HG02642 (cell line): ENCODE data around the gene VRK3.
"Not testable (repeated sequence)": the region's sequence is repeated elsewhere in the genome, so short reads cannot be mapped to it uniquely, and the experiment has no call there.

Experiments used
- ATAC-seq: cut with Tn5 transposase; IDR thresholded peaks from one replicate; pipeline ENCODE4 v1.9.1; 2021; ENCODE audit warnings: mild to moderate bottlenecking; ENCODE audit not compliant: unreplicated experiment, poor library complexity

The VRK3 gene

DNA sequence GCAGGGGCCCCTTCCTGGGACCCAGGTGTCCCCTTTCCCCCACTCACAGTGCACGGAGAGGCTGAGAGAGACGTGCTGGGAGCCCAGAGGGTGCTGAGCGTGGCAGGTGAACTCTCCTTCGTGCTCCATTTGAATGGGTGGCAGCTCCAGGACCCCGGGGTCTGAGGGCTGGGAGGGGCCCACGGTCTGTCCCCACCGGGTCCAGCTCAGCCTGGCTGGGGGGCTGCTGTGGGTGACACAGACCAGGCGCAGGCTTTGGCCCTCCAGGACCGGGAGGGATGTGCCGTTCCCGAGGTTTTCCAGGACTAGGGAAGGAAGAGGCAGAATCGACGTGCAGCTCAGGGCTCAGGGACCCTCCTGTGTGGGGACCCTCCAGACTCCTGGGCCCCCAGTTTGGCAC is 66.6 kb downstream of the VRK3 start:
- not testable (repeated sequence) for ATAC-seq

DNA sequence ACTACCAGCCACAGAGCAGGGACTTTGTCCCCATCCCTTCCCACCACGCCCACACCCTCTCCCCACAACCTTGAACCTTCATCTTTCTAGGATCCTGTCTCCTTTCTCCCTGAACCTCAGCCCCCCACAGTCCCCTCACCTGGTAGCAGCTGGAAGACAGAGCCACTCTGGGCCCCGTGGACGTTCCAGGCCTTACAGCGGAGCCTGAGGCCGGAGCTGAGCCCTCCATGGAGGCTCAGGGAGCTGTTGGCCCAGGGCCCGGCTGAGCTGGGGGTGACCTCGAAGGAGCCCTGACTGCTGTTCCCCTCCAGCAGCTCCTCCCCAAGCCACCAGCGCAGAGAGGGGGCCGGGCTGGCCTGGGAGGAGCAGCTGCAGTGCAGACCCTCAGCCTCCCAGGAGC is 67.0 kb downstream of the VRK3 start:
- not testable (repeated sequence) for ATAC-seq

DNA sequence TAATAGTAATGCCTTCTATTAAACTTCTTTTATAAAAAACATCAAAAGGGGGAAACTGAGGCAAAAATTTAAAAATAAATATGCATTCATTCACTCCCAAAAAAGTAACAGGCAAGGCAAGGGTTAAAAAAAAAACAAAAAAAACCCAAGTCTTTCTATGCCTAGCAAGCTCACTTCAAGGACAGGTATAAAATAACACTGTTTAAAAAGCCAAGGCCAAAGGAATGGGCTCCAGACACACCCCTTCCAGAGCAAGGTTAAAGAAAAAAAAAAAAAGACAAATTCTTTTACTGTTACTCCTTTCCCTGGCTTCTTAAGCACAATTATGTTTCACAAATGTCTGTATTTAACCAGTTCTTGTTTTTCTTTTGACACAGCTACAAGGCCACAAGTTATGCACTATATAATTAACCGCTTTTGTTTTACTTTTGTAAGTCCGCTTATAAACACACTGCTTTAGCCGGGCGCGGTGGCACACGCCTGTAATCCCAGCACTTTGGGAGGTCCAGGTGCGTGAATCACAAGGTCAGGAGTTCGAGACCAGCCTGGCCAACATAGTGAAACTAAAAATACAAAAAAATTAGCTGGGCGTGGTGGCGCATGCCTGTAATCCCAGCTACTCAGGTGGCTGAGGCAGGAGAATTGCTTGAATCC is 67.8 kb downstream of the VRK3 start:
- ATAC-seq, result no peak

DNA sequence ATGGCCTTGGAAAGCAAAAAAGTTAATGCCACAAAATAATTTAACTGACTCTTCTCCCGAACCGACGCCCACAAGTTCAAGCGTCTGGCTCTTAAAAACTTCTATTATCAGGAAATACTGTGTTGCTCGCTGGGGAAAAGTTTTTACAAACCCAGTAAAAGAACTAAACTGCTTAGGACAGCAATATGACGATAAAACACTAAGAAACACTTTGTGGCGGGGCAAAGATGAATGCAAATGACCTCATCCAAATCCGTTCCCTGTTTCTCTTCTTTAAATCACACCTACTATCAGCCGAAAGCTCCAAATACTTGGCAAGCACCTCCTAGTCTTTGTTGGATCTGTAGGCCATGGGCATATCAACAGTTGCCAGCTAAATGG is 69.1 kb downstream of the VRK3 start:
- ATAC-seq, result no peak

DNA sequence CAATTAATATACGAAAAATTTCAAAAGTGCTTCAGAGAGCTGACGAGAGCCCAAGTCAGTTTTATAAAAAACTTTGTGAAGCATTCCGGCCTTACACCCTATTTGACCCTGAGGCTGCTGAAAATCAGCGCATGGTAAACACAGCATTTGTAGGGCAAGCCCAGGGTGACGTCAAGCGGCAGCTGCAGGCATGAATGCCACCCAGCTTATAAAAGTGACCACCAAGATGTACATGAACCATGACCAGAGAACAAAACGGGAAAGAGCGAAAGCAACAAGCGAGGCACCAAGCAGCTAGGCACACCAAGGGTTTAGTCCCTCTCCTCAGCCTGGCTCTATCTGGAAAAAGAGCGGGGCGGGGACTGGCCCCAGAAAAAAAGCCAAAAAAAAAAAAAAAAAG is 70.2 kb downstream of the VRK3 start:
- ATAC-seq, result no peak

DNA sequence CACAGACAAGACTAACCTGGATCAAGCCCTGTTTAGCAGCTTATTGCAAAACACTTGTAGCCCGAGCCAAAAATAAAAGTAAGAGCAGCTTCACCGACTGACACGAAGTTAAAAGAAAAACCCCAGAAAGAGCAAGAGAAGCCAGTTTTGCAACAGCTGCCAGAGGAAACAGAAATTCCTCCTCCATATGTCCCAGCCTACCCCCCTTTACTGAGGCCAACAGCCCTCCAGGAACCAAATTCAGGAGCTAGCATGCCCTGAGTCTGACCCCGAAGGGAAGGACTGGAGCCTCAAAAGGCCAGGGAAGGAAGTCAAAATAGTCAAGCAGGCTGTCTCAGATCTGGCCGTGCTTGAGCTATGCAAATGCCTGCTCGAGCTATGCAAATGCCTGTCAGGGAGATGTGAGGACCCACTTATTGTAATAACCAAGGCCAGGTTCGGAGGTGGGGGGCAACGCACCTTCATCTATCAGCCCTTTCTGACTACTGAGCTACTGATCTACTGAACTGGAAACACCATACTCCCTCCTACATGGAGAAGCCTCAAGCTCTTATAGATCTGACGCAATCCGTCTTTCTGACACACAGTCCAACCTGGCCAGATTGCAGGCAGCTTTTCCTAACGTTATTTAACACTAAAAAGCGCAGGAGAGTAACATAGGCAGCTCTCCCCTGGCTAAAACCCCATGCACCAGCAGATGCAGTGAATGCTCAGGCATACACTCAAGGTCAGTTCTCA is 70.9 kb downstream of the VRK3 start:
- ATAC-seq, result no peak

DNA sequence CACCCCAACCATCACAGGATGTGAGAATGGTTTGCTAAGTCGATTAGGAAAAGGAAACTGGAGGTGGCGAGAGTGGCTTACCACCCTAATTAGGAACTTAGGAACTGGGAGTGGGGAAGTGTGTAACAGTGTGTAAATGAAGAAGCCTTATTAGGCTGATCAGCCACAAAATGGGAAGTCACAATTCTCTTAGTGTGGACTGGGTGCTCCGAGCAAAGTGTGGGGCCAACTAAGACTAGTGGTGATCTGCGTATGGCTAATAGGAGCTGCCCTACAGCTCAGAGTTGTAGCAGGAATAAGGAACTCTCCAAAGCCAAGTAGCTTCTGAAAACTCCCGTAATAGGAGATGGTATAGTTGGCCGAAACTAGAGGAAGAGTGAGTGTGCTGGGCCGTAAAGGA is 71.8 kb downstream of the VRK3 start:
- no peak for ATAC-seq

DNA sequence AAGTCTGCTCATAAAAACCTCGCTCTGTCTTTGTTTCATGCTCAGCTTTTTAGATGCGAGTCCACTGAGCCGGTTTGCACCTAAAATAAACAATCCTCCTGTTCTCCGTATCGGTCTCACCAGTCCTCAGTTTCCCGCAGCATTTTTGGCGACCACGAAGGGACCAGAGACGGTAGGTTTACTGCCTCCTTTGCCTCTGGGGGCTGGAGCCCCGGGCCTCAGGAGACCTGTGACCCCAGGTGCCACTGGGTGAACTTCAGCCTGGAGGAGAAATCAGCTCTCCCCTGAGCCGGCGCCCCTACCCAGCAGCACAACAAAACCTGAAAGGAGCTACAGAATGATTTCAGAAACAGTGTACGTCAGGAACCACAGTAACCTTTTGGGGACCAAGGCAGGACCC is 72.3 kb downstream of the VRK3 start:
- no peak for ATAC-seq

DNA sequence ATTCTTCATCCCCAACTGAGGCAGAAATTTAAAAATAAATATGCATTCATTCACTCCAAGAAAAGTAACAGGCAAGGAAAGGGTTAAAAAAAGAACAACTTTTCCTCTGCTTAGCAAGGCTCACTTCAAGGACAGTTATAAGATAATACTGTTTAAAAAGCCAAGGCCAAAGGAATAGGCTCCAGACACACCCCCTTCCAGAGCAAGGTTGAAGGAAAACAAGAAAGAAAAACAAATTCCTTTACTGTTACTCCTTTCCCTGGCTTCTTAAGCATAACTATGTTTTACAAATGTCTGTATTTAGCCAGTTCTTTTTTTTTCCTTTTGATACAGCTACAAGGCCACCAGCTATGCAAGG is 72.7 kb downstream of the VRK3 start:
- no peak for ATAC-seq

DNA sequence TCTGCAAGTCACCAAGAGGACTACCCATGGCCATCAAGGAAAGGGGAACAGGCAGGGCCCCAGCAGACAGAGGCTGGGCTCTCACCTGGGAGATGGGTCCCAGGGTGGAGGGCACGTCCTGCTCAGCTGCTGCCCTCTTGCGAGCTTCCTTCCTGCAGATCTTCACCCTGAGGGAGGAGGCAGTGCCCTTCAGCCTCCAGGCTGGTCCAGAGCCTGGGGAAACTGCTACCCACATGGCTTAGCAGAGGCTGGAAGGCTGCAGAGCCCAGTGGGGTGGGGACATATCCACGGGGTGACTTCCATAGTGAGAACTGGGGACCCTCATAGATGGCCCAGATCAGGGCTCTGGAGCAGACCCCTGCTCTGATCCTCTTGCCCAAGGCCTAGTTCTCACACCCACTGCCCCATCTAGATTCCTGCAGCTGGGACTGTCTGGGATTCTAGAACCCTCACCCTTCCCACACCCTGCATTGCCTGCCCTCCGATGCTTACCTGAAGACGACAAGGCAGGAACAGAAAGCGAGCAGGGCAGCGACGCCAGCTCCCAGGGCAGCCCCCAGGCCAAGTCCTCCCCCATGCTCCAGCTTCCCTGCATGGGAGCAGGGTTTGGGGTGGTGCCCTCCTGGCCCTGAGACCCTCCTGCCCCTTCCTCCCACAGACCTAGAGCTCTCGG is 73.2 kb downstream of the VRK3 start:
- no peak for ATAC-seq

DNA sequence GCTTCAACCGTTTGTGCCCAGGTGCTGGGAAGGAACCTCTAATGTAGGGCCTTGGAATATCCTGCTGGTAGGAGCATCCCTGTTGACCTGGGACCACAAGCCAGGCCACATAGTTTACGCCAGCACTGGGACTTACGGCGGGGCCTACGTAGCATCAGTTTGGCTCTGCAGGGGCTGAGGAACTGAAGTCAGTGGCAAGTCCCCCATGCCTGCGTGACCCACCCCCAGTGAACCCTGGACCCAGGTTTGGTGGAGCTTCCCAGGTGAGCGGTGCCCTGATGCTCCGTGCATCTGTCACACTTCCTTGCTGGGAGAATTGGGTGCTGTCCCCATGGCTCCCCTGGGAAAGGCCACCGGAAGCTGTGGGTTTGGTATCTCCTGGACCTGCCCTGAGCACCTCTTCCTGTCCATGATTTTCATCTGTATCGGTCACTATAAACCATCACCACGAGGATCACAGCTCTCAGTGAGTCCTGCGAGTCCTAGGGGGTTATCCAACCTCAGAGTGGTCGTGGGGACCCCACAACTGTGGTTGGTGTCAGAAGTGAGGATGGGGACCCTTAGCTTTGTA is 74.1 kb downstream of the VRK3 start:
- ATAC-seq, result no peak

DNA sequence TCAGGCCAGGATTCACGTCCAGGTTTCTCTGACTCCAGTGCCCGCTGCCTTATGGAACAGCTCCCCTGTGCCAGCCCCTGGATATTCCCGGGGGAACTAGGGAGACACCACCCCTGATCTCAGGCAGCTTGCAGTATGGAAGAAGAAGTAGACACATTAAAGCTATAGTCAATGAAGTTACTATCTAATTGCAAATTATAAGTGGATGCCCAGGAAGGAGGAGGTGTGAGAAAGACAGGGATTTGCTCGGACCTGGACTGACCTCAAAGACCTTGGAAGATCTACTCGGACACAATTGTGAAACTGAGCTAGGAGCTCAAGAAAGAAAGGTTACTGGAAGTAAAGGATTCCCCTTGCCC is 74.6 kb downstream of the VRK3 start:
- no peak for ATAC-seq

DNA sequence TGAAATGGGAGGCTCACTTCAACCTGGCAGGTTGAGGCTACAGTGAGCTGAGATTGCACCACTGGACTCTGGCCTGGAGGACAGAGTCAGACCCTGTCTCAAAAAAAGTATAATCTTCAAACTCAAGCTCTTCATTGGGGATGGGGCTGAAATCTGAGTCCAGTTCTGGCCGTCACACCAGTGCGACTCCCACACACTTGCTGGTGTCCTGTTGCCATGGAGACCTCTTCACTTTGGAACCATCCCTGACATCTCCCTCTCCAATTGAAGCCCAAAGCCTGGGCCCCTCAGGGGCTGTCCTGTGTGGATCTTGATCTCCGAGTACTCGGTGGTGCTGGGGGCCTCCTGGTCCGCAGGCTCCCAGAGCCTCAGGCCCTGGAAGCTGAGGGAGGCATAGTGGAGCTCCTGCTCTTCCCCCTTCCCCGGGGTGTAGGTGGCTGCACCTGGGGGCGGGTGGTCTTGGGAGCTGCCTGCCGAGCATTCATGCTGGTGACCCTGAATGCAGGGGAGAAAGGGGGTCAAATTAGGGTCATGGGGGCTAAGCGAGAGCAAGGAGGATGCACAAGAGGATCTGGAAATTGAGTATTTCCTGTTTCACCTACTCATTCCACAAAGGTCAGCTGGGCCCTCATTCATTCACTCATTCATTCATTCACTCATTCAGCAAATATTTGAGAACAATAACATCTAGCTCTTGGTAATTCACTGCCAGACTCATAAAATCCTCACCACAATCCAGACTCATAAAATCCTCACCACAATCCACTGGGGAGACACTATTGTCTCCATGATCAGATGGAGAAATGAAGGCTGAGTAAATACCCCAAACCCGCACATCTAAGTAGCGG is 75.2 kb downstream of the VRK3 start:
- no peak for ATAC-seq

DNA sequence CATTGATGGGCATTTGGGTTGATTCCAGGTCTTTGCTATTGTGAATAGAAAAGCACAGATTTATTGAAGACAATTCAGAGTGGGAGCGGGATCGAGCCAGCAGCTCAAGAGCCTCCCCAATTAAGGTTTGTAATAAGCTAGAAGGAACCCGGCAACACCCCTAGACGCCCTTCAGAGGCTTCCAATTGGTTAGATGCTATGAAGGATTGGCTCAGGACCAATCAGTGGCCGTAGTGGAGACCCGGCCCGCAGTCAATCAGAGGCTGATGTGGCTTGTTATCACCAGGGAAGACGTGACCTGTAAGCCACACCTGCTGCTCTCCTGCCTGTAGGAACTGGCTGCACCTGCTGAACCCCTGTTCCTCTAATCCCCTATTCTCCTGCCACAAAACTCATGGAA is 78.8 kb downstream of the VRK3 start:
- no peak for ATAC-seq

DNA sequence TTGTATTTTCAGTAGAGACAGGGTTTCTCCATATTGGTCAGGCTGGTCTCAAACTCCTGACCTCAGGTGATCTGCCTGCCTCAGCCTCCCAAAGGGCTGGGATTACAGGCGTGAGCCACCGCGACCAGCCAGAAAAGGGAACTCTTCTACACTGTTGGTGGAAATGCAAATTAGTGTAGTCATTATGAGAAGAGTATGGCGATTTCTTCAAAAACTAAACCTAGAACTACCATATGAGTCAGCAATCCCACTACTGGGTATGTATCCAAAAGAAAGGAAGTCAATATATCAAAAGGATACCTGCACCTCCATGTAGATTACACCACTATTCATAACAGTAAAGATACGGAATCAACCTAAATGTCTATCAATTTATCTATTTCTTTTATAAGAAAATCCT is 80.6 kb downstream of the VRK3 start:
- not testable (repeated sequence) for ATAC-seq

DNA sequence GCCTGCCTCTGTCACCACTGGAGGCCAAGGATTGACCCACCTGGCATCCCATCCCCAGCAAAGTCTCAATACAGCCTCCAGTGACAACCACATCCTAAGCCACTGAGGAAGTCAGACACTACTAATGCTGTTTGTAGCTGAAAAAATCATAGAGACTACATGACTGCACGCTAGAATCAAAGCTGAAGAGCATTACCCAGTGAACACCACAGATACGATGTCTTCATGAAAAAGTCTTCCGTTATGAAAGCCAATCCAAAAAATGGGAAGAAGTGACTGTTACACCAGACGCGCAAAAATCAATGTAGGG is 84.7 kb downstream of the VRK3 start:
- ATAC-seq, result no peak

DNA sequence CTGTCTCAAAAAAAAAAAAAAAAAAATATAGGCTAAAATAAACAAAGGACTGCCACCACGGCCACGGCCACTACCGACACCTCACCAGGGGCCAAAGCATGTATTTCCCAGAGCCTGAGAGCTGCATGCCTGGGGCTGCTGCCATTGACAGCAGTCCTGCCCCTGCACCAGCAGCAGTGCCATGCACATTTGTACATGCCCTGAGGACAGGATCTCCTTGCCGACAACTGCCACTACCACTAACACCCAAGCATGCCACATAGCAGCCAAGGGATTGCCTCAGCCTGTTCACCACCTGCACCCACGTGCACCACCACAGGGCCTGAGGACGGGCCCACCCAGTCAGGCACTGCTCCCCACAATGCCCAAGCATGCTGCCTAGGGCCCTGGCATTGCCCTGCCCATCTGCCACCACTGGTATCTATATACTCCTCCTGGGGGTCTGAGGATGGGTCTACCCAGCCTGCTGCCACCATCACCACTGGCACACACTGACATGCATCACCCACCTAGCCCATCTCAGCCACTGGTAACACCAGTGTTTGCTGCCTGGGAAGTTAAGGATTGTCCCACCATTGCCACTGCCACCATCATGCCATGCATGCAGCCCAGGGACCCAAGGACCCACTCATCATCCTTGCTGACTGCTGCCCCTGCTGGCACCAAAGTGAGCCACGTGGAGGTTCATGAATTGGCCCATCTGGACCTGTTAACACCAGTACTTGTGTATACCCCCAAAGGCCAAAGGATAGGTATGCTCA is 85.3 kb downstream of the VRK3 start:
- ATAC-seq, result no peak

DNA sequence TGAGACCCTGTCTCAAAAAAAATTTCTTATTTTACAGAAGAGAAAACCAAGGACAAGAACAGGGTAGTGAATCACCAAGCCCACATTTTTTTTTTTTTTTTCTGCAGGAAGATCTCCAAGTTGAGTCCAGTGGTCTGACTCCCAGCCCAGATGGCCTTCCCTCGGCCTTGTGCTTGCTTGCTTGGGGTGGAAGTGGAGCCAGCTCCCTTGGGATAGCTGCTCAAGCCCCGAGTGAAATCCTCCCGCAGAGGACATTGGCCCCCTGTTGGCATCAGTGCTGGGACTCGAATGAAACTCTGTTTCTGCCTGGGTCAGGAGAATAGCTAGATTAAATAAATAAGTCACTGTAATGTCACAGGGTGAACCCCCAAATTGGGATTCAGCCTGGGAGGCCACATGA is 86.5 kb downstream of the VRK3 start:
- ATAC-seq, result no peak

DNA sequence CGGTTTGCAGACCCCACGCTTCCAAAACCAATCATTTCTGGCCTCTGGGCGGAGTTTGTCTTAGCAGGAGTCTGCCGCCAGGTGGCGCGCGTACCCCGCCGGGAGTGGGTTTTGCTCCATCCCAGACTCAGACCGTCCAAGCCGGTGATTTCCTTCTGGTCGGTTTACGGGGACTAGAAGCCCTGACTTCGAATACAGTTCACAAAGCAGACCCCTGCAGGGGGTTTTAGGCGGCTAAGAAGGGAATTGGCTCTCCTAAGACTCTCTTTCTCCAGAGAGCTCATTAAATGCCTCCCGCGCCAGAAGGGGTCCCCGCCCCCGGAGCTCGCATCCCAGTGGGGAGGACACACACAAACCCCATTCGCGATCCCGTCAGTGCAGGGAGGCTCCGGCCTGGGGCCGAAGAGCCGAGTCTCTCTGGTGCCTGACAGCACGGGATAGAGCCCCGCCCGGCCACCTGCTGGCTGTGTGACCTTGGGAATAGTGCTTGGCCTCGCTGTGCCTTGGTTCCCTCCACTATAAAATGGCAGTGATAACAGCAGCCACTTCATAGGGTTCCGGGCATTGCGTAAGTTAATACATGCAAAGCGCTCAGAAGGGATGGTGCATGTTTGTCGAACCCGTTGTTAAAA is 87.3 kb downstream of the VRK3 start:
- ATAC-seq, result peak; percentile 50

DNA sequence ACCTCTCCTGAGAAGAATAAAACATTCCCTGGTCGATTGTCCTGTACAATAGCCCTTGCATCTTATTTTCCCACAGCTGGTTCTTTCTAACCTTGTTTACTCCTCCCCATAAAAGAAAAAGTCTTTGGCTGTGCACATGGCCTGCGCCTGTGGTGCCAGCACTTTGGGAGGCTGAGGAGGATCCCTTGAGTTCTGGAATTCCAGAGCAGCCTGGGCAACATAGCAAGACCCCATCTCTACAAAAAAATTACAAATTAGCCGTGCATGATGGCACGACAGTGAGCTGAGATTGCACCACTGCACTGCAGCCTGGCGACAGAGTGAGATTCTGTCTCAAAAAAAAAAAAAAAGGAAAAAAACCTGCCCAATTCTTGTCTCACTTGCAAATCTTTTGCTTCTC is 88.6 kb downstream of the VRK3 start:
- no peak for ATAC-seq
